ENCODE data around the gene TNRC6C.
A peak's percentile ranks its signal among the peaks of the same experiment; 100 is the strongest.

The TNRC6C gene

GRCh38 chr17:78147315-78147998, 189.0 kb downstream of the TNRC6C start:
- H3K4me3 ChIP-seq (ENCODE audit: low read depth, low read length) = no peak overlapping the region
- in situ Hi-C loops (cut with HindIII; ENCODE audit: low sequenced_read_pairs) = no loop called here
- no peak for TF ChIP-seq CTCF (IDR thresholded peaks at IDR 0.05; ENCODE audit: low read depth, low read length, missing control alignments)
- no peak for DNase-seq (ENCODE audit: low read depth)

- DNase-seq (ENCODE audit: low read depth) = no peak
- TF ChIP-seq CTCF (IDR thresholded peaks at IDR 0.05; ENCODE audit: low read depth, low read length, missing control alignments) = no peak
- in situ Hi-C loops (cut with HindIII; ENCODE audit: low sequenced_read_pairs) = no loop called here
These were observed 189.9 kb downstream of the TNRC6C start for GRCh38 chr17:78148286-78149016.

GRCh38 chr17:78151514-78152008, 193.1 kb downstream of the TNRC6C start:
- H3K4me3 ChIP-seq (ENCODE audit: low read depth, low read length) = no peak overlapping the region
- peak; percentile 15 for DNase-seq (ENCODE audit: low read depth)
- in situ Hi-C loops (cut with HindIII; ENCODE audit: low sequenced_read_pairs) = no loop called here
- no peak for TF ChIP-seq CTCF (IDR thresholded peaks at IDR 0.05; ENCODE audit: low read depth, low read length, missing control alignments)

More at GRCh38 chr17:78148286-78149016, 189.9 kb downstream of the TNRC6C start:
- no peak overlapping the region for H3K4me3 ChIP-seq (ENCODE audit: low read depth, low read length)

GRCh38 chr17:78154903-78155811, 196.7 kb downstream of the TNRC6C start:
- H3K4me3 ChIP-seq (ENCODE audit: low read depth, low read length) = no peak overlapping the region
- in situ Hi-C loops (cut with HindIII; ENCODE audit: low sequenced_read_pairs) = no loop called here
- DNase-seq (ENCODE audit: low read depth) = no peak
- no peak for TF ChIP-seq CTCF (IDR thresholded peaks at IDR 0.05; ENCODE audit: low read depth, low read length, missing control alignments)
